HG02840 (cell line): Measurements from ENCODE around the gene NCAM2.
"Not testable (repeated sequence)": the region's sequence is repeated elsewhere in the genome, so short reads cannot be mapped to it uniquely, and the experiment has no call there.

Source experiments
- ATAC-seq: cut with Tn5 transposase; IDR thresholded peaks from one replicate; pipeline ENCODE4 v1.9.1; 2021; ENCODE audit warnings: mild to moderate bottlenecking, moderate library complexity, moderate number of reproducible peaks; ENCODE audit not compliant: unreplicated experiment, low FRiP score

NCAM2 gene

DNA sequence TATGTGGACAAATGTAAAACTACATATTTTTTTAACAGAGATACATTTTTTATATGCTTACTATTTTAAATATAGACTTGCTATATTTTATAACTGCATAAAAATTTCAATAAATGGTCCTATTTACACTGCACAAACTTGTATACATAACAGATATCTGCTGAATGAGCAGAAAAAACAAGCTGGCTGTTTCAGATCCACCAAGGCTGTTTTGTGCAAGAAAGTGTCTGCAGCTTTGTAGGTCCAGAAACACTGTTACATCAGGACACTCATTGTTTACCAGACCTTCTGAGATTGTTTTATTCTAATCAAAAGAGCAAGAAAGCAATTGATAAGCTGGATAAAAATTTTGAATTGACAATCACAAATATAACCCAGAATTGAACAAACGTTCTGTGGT is 99.3 kb downstream of the NCAM2 start:
- ATAC-seq = no peak

DNA sequence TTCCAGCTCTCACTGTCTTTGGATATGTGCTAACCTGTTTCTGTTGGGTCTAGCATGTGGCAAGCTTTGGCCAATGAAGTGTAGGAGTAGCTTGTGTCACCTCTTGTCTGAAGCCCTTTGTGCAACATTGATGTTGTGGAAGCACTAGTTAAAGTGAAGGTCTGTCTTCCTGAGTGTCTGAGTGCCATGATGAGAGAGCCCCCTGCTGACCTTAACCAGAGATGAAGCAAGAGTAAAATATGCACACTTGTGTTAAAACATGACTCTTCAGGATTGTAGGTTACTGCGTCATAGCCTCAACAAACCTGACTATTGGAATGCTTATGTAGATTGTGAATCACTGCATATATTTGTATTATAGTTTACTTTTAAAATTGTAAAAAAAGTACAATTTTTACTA is 103.7 kb downstream of the NCAM2 start:
- ATAC-seq = no peak

DNA sequence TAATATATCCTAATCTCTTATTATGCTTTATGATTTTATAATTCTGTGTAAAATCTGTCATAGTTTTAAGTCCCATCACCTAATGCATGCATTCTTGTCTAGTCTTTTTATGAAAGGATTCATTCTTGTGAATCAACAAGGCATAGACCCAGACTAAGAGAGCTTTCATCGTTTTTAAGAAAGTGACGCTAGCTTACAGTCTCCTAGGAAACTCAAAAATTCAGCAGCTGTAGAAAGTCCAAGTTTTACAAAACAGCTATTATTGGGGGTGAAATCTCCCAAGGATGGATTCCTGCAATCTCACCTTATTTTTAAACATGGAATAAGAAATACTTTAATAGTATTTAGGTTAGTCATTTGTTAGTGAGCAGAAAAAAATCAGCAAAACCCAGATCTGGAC is 104.7 kb downstream of the NCAM2 start:
- ATAC-seq = no peak

DNA sequence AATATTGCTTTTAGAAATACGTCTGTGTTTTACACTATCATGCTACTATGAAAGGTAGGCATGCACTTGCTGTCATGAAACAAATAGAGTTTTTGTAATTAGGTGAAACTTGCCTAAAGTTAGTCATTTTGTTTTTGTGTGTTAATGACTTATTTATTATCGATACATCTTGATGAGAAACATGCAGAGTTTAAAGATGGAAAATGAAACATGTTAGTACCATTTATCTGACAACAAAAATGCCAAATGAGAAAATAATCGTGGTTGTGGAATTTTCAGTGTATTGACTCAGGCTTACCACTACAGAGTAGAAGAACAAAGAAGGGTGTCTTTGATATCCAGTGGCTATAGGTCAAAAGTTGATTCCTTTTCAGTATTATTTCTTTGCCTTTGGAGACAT is 105.5 kb downstream of the NCAM2 start:
- ATAC-seq = no peak

DNA sequence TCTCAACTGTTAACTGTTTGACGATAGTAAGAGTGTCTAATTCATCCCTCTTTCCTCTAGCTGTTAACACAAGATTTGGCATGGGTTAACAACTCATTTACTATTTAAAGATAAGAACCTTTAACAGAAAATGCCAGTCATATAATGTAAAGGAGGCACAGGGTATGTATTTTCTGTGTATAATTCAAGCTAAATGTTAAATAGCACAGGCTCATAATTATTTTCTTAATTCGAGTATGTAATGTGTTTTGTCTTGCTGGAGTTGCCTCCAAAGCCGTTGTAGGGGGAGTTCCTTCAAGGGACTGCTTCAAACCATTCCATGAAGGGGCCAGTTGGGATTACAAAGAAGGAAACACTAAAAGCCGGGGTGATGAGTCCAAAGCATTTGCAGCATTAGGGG is 111.5 kb downstream of the NCAM2 start:
- no peak for ATAC-seq

DNA sequence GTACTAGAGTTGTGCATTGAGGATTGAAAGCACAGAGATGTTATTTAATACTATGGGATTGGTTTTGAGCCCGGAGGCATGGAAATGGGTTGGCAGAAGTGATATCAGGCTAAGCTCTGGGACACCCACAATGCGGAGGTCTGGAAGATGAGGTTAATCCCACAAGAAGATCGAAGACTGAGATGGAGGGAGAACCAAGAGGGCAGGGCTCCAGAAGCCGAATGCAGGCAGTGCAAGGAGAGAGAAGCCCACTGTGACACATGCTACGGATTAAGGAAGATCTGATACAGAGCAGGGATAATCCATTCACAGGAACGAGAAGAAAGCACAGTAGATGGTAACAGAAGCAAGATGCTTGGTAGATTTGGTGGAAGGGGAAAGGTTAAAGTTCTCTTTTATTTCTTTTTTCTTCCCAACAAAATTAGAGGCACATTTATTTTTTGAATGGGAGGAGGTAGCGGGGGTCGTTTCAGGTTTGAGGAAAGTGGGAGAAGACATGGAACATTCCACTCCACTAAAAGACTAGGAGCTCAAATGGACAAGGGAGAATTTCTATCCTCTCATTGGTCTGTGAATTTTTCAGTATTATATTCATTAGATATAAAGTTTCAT is 113.2 kb downstream of the NCAM2 start:
- ATAC-seq = no peak

DNA sequence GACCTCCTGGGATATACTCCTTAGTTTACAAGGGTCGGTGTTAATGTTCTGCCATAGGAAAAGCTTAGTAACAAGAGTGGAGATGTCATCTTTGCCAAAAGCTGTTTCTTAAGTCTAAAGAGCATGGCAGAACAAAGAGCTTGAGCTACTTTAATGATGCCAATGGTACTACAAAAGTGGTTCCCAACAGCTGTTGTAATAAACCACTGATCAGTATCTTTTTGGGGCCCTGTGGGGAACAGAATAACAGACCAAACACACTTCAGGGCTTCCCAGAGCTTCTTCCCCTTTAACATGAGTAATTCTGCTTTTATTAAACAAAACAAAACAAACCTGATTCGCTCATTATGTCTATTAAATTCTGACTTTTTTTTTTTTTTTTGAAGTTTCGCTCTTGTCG is 116.3 kb downstream of the NCAM2 start:
- no peak for ATAC-seq

DNA sequence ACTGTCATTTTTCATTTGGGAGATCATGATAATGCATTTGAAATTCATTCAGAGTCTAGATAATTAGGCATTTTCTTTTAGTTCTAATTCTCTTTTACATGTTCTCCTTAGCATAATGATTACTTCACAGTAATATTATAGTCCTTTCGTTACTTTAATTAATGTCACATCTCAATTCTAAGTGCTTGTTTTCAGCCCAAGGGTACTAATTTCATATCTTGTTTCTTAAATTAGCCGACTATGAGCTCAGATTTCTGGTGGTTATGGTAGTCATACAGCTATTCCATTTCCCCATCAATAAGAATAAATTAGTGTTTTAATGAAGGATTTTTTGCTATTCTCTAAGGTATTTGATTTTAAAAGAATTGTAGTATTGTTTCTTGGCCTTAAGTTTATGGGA is 120.9 kb downstream of the NCAM2 start:
- ATAC-seq = no peak

DNA sequence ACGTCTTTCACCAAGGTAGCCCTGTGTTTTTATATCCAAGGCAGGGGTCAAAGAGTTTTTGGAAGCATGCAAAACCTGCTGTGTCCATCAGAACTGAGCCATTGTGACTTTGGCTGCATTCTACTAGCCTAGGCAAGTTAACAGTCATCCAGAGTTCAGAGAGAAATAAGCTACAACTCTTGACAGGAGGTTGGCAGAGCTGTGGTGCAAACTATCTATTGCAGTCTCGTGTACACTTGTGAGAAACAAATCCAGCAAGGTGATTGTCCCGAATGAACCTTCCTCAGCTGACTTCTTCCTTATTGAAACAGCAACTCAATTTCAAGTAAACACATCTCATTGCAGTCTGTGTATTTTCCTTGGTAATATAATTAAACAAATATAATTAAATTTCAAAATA is 124.5 kb downstream of the NCAM2 start:
- ATAC-seq = no peak

DNA sequence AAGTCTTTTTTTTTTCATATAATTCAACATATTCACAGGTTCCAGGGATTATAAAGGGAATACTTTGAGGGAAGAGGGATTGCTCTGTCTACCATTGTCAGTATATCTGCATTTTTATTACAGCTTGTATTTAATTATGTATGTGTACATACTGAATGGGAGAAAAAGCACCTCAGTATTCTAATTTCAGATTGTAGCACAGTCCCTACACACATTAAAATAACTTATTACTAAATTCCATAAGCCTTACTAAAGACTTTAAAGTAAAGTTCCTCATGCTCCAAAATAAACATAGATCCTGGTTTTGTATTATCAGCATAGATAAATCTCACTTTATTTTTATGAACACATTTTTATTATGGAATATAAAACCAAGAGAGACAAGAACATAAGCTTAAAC is 134.2 kb downstream of the NCAM2 start:
- ATAC-seq = no peak

DNA sequence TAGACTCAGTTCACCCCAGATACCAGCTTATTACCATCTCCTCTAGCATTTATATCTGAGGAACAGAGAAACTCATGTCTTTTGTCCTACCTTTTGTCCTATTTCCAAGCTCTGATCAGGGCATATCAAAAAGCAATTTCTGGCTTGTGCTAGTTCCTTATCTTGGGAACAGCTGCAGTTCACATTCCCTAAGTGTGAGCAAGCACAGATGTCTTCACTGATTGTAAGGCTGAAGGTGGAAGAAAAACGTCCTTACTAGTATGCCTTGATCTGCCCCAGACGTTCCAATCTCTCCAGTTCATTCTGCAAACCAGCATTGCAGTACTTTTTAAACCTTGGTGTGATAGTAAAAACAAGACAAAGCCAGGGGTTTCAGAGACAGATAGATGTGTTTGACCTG is 139.8 kb downstream of the NCAM2 start:
- no peak for ATAC-seq

DNA sequence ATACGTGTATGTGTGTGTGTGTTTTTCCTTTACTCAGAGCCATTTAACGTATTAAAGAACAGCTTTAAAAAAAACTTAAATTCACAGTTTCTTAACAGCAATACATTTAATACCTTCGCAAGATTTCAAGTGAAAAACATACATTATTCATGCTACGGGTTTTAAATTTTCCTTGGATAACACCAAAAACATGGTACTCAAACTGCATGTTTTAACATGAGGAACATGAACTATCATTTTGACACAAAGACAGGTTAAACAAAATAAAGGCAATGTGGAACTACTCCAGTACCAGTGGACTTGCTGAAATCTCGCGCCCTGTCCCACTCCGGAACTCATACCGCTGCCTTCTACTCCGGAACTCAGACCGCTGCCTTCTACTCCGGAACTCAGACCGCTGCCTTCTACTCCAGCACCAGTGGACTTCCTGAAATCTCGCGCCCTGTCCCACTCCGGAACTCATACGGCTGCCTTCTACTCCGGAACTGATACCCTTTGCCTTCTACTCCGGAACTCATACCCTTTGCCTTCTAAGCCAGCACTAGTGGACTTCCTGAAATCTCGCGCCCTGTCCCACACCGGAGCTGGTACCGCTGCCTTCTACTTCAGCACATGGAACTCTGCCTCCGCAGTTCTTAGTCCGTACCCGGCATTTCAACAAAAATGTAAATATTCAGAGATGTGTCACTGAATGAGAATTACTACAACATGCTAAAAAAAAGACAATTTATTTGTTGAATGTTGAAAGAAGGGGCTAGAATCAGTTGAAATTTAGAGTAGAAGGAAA is 148.6 kb downstream of the NCAM2 start:
- ATAC-seq = no peak

DNA sequence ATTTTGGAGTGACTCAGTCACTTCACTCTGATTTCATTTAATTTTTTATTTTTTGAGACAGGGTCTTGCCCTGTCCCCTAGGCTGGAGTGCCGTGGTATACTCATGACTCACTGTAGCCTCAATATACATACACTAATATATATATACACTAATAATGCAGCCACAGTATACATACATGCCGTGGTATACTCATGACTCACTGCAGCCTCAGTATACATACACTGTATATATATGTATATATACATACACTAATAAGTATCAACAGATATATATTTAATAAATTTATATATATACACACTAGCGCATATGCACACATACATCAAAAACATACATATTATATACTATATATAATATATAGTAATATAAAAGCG is 149.2 kb downstream of the NCAM2 start:
- ATAC-seq = no peak

DNA sequence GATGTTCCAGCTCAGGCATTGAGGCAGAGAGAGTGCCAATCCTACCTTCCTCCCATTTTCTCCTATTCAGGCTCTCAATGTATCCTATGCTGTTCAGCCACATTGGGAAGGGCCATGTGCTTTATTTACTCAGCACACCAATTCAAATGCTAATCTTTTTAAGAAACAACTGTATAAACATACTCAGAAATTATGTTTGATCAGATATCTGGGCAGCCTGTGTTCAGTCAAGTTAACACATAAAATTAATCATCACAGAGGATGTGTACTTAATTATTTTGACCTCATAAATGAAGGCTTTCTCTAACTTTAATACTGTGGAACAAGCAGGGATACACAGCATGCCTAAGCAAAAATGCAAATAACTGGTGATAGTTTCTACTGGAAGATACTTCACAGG is 149.8 kb downstream of the NCAM2 start:
- ATAC-seq = no peak

DNA sequence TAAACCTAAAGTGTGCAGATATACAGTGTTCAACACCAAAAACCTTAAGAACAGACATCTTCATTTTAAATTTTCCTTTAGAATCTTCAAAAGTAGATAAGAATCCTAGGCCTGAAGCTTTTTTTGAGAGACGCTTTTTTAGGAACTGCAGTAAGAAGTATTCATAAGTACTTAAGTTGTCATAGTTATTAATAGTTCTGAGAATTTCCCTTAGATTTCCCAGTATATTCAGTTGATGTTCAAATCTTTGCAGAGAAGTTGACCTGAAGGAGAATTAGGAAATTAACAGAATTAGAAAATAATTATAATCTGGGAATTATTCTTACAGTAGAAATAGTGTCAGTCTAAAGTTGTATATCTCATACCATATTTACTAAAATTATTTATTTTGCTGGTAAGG is 150.3 kb downstream of the NCAM2 start:
- no peak for ATAC-seq

DNA sequence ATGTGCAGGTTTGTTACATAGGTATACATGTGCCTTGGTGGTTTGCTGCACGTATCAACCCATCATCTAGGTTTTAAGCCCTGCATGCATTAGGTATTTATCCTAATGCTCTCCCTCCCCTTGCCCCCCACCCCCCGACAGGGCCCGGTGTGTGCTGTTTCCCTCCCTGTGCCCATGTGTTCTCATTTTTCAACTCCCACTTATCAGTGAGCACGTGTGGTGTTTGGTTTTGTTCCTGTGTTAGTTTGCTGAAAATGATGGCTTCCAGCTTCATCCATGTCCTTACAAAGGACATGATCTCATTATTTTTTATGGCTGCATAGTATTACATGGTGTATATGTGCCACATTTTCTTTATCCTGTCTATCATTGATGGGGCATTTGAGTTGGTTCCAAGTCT is 151.2 kb downstream of the NCAM2 start:
- ATAC-seq = not testable (repeated sequence)

DNA sequence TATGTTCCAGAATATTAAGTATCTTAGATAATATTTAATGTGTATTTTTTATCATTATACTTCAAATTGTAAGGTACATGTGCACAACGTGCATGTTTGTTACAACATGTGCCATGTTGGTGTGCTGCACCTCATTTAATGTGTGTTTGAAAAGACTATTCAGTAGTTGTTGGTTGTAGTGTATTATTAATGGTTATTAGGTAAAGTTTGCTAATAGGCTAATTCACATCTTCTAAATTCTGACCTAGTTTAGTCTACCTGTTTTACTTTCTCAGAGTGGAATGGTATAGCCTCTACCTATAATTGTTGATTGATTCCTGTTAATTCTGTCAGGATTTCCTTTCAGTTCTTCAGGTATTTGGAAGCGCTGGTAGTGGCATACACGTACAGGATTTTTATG is 153.0 kb downstream of the NCAM2 start:
- ATAC-seq = no peak

DNA sequence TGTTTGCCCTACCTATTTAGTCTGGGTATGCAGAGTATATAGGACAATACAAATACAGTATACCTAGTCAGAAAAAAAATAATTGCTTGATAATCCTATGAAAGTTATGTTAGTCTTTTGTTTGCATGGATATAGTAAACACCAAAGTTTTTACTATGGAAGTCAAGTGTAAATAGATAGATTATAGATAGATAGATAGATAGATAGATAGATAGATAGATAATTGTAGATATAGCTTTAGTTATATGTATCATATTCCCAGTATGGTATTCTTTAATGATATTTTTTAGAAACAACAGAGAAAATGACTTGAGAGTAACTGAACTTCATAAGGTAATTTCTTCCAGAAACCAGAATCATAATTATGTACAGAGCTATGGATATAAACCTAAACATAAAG is 158.2 kb downstream of the NCAM2 start:
- no peak for ATAC-seq

DNA sequence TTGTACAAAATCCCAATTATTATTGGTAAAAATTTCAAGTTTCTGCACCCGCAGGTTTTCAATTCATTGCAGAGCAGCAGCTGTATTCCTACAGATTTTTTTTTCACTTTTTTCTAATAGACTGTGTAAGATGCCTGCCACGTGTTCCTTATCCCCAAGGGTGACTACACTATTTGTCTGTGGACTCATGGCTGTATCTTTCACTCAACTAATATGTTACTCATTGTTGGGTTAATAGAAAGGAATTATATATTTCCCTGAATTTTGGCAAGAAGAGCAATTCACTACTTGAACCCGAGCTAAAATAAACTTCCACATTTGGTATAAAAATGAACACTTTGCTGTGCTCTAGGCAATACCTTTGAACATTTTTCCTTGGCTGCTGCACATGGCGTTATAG is 158.7 kb downstream of the NCAM2 start:
- no peak for ATAC-seq

DNA sequence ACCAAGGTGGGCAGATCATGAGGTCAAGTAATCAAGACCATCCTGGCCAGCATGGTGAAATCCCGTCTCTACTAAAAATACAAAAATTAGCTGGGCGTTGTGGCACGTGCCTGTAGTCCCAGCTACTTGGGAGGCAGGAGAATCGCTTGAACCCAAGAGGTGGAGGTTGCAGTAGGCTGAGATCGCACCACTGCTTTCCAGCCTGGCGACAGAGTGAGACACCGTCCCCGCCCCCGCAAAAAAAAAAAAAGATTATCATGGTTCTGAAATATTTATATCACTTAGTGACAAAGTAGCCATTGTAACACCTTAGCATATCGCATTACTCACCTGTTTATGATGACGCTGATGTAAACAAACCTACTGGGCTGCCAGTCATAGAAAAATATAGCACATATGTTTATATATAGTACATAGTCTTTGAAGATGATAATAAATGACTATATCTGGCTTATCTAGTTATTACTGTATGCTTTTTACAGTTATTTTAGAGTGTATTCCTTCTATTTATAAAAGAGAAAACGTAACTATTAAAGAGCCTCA is 160.2 kb downstream of the NCAM2 start:
- no peak for ATAC-seq

DNA sequence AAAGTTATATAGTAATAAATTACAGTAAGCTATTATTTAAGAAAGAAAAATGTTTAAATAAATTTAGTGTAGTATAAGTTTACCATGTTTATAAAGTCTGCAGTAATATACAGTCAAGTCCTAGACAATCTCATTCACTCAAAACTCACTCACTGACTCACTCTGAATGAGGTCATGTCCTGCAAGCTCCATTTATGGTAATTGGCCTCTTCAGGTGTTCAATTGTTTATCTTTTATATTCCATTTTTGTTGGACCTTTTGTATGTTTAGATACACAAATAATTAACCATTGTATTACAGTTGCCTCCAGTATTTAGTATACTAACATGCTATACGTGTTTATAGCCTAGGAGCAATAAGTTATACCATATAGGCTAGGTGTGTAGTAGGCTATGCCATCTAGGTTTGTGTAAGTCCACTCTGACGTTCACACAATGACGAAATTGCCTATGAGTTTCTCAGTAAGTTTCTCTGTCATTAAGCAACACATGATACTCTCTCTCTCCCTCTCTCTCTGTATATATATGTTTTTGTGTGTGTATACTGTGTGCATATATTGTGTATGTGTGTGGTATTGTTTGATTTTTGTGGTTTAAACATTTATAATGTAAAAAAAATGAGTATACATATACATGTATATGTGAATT is 161.2 kb downstream of the NCAM2 start:
- ATAC-seq = no peak

DNA sequence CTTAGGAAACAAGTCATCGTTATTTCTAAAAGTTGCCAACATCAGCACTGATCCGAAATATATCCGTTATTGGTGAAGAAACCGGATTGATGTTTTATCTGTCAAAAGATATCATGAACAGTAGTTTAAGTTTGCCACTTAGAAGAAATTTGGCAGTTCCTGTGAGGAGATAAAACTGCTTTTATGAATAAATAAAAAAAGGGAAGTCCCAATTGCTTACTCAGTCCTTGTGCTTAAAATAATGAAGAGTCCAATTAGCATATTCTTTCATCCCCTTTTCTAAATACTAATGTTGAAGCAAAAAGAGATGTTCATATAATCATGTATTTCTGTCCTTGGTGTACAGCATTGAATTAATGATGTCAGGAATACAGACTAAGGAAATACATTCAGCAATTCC is 164.6 kb downstream of the NCAM2 start:
- no peak for ATAC-seq
